HG03565 (cell line): ENCODE measurements around the gene TRIO.
"Not testable (repeated sequence)": the region's sequence is repeated elsewhere in the genome, so short reads cannot be mapped to it uniquely, and the experiment has no call there.

Source experiments
- ATAC-seq: cut with Tn5 transposase; IDR thresholded peaks from one replicate; pipeline ENCODE4 v1.9.1; 2021; ENCODE audit warnings: mild to moderate bottlenecking, moderate library complexity; ENCODE audit not compliant: unreplicated experiment

Gene TRIO

GRCh38 chr5:14516901-14517300 is 373.8 kb downstream of the TRIO start:
- no peak for ATAC-seq

GRCh38 chr5:14518638-14519037 is 375.5 kb downstream of the TRIO start:
- ATAC-seq, result no peak

GRCh38 chr5:14521748-14522147 is 378.6 kb downstream of the TRIO start:
- ATAC-seq, result no peak

GRCh38 chr5:14522721-14523120 is 379.6 kb downstream of the TRIO start:
- no peak for ATAC-seq

GRCh38 chr5:14523243-14524034 is 380.3 kb downstream of the TRIO start:
- no peak for ATAC-seq

- no peak for ATAC-seq
Measured at GRCh38 chr5:14525397-14525796, 382.3 kb downstream of the TRIO start.

- ATAC-seq, result no peak
Measured at GRCh38 chr5:14526493-14526892, 383.4 kb downstream of the TRIO start.

- ATAC-seq, result no peak
Measured at GRCh38 chr5:14528115-14528514, 385.0 kb downstream of the TRIO start.

- no peak for ATAC-seq
Measured at GRCh38 chr5:14528926-14529325, 385.8 kb downstream of the TRIO start.

- no peak for ATAC-seq
Measured at GRCh38 chr5:14531668-14532067, 388.5 kb downstream of the TRIO start.

- ATAC-seq, result no peak
Measured at GRCh38 chr5:14532180-14532579, 389.0 kb downstream of the TRIO start.

- ATAC-seq, result no peak
Measured at GRCh38 chr5:14534773-14535172, 391.6 kb downstream of the TRIO start.

- ATAC-seq, result no peak
Measured at GRCh38 chr5:14545308-14545707, 402.2 kb downstream of the TRIO start.

GRCh38 chr5:14545862-14546261 is 402.7 kb downstream of the TRIO start:
- ATAC-seq, result no peak

GRCh38 chr5:14547666-14548065 is 404.5 kb downstream of the TRIO start:
- ATAC-seq, result no peak

GRCh38 chr5:14551211-14551610 is 408.1 kb downstream of the TRIO start:
- ATAC-seq, result no peak

- ATAC-seq, result no peak
Measured at GRCh38 chr5:14552017-14552416, 408.9 kb downstream of the TRIO start.

- not testable (repeated sequence) for ATAC-seq
Measured at GRCh38 chr5:14554288-14554687, 411.1 kb downstream of the TRIO start.

GRCh38 chr5:14556015-14556414 is 412.9 kb downstream of the TRIO start:
- no peak for ATAC-seq

- ATAC-seq, result no peak
Measured at GRCh38 chr5:14557203-14557770, 414.1 kb downstream of the TRIO start.

- no peak for ATAC-seq
Measured at GRCh38 chr5:14557791-14558415, 414.8 kb downstream of the TRIO start.
